Left lung (tissue), 10 donors: ENCODE results near the gene C1QL4. TPM values are rescaled to one million over a fixed set of nuclear protein-coding genes. Genes with fewer than 3 reads are reported as not detected.

Experiments used
- ATAC-seq: fragments of 200-7000 bp; cut with Tn5 transposase; one replicate; pipeline ENCODE4 v1.9.1; 2020; ENCODE audit warnings: moderate library complexity
- DNase-seq, 4 donors: peaks; one replicate each; pipeline ENCODE4 v3.0.0-alpha.2; 2013 to 2020
- H3K27ac ChIP-seq, 2 donors: fragments of 200-600 bp; sonication (generic) in 1 of 2; one replicate each; pipeline versions ENCODE4 v1.5.0 to v1.8.0; 2020 to 2021
- H3K27me3 ChIP-seq, 2 donors: fragments of 200-600 bp; sonication (generic) in 1 of 2; one replicate each; pipeline versions ENCODE4 v1.5.0 to v1.8.0; 2020 to 2021
- H3K36me3 ChIP-seq, 2 donors: fragments of 200-600 bp; sonication (generic) in 1 of 2; one replicate each; pipeline versions ENCODE4 v1.5.0 to v1.8.0; 2020 to 2021
- H3K4me1 ChIP-seq, 2 donors: fragments of 200-600 bp; one replicate each; pipeline ENCODE4 v1.8.0; 2021
- H3K4me3 ChIP-seq, 2 donors: fragments of 200-600 bp; sonication (generic) in 1 of 2; one replicate each; pipeline versions ENCODE4 v1.5.0 to v1.8.0; 2020 to 2021; ENCODE audit warnings: mild to moderate bottlenecking in 1 of 2
- H3K9me3 ChIP-seq, 2 donors: fragments of 200-600 bp; sonication (generic) in 1 of 2; one replicate each; pipeline versions ENCODE4 v1.5.0 to v1.8.0; 2020 to 2021
- CTCF ChIP-seq, 2 donors: fragments of 200-600 bp; sonication (generic) in 1 of 2; IDR thresholded peaks; one replicate each; pipeline versions ENCODE4 v1.5.0 to v1.8.0; 2021; ENCODE audit warnings: antibody characterized with exemption in 2 of 2
- intact Hi-C, 2 donors: fragments of 100-400 bp; cut with DNase I; formaldehyde crosslinking; loops; one replicate each; pipeline versions ENCODE4 v1.11.2 to v1.14.2; 2022
- polyA plus RNA-seq, 6 donors: library from polyadenylated mRNA; unstranded; fragments of 120-200 nt; gene quantifications; one replicate each; pipeline ENCODE4 v1.2.1, GENCODE V29; 2013; ENCODE audit not compliant: insufficient read length in 6 of 6
- total RNA-seq, 2 donors: library from RNA; stranded (reverse); fragmentation: NEBNext Ultra II Directional; extraction: Animal tissue kit (Norgen Biotek cat#: 25700); gene quantifications; one replicate each; pipeline ENCODE4 v1.2.1, GENCODE V29; 2021
- donor health status: DM: no; HTN: yes; CAD: no.
- donor health status: DM: no; HTN: no; CAD: no.

The C1QL4 gene
- total and polyA plus RNA-seq, 8 donors = 0.07 TPM; not detected in 7

GRCh38 chr12:49358483-49359141, 21.6 kb upstream of the C1QL4 start:
- Histone ChIP-seq H3K4me1 (no peaks in the 10 kb centered on the region), H3K27me3 (peaks cover 0 to 27% of the 10 kb centered on the region in 2 donors), H3K4me3 (no peak overlapping the region), H3K9me3 (no peaks in the 10 kb centered on the region), H3K36me3 (no peaks in the 10 kb centered on the region), H3K27ac (no peak overlapping the region)
- intact Hi-C loops = loop anchor here in 1 of 2 donors (5.0 kb wide), 1 partner anchor 154 kb away; no protein-coding TSS in a partner anchor
- TF ChIP-seq CTCF (IDR thresholded peaks at IDR 0.05) = peak; percentile 57 to 75
- DNase-seq (peak in 1 of 4 donors; percentile 76), ATAC-seq (peak; percentile 96)

GRCh38 chr12:49357103-49357678, 20.2 kb upstream of the C1QL4 start:
- no peak overlapping the region for H3K4me3 ChIP-seq
- peaks cover 0 to 38% of the 10 kb centered on the region in 2 donors for H3K27me3 ChIP-seq
- peak; percentile 13 to 27 for TF ChIP-seq CTCF (IDR thresholded peaks at IDR 0.05)
- ATAC-seq = no peak
- H3K36me3 ChIP-seq = no peaks in the 10 kb centered on the region
- no peak for DNase-seq
- H3K27ac ChIP-seq = no peak overlapping the region
- no peaks in the 10 kb centered on the region for H3K4me1 ChIP-seq
- intact Hi-C loops = loop anchor here in 1 of 2 donors (5.0 kb wide), 1 partner anchor 155 kb away; no protein-coding TSS in a partner anchor
- H3K9me3 ChIP-seq = no peaks in the 10 kb centered on the region

GRCh38 chr12:49355913-49356312, 18.9 kb upstream of the C1QL4 start:
- intact Hi-C loops = loop anchor here in 1 of 2 donors (5.0 kb wide), 1 partner anchor 156 kb away; no protein-coding TSS in a partner anchor

GRCh38 chr12:49352351-49352750, 15.4 kb upstream of the C1QL4 start:
- no peak for TF ChIP-seq CTCF (IDR thresholded peaks at IDR 0.05)
- Histone ChIP-seq H3K36me3 (no peaks in the 10 kb centered on the region), H3K27me3 (peaks cover 8 to 69% of the 10 kb centered on the region in 2 donors), H3K4me3 (no peak overlapping the region), H3K27ac (no peak overlapping the region), H3K9me3 (no peaks in the 10 kb centered on the region), H3K4me1 (peaks cover 7 to 9% of the 10 kb centered on the region in 2 donors)
- DNase-seq (no peak), ATAC-seq (no peak)
- intact Hi-C loops = no loop called here

More at GRCh38 chr12:49355913-49356312, 18.9 kb upstream of the C1QL4 start:
- TF ChIP-seq CTCF (IDR thresholded peaks at IDR 0.05) = no peak
- ATAC-seq (no peak), DNase-seq (no peak)
- peaks cover 0 to 51% of the 10 kb centered on the region in 2 donors for H3K27me3 ChIP-seq
- H3K4me1 ChIP-seq = no peaks in the 10 kb centered on the region
- H3K9me3 ChIP-seq = no peaks in the 10 kb centered on the region
- no peak overlapping the region for H3K27ac ChIP-seq
- H3K4me3 ChIP-seq = no peak overlapping the region
- H3K36me3 ChIP-seq = no peaks in the 10 kb centered on the region

- intact Hi-C loops = loop anchor here in 1 of 2 donors (10.0 kb wide), 1 partner anchor 64 kb away; no protein-coding TSS in a partner anchor
- Histone ChIP-seq H3K27me3 (peaks cover 39 to 93% of the 10 kb centered on the region in 2 donors), H3K4me3 (no peak overlapping the region), H3K36me3 (no peaks in the 10 kb centered on the region), H3K9me3 (no peaks in the 10 kb centered on the region), H3K27ac (no peak overlapping the region), H3K4me1 (peaks cover 27 to 36% of the 10 kb centered on the region in 2 donors)
- no peak for TF ChIP-seq CTCF (IDR thresholded peaks at IDR 0.05)
- DNase-seq (no peak), ATAC-seq (no peak)
Observed at GRCh38 chr12:49349266-49349665, 12.3 kb upstream of the C1QL4 start.
